H1 (cell line): ENCODE data around the gene PRR5L. TPM values are rescaled to one million over a fixed set of nuclear protein-coding genes. Genes with fewer than 3 reads are reported as not detected.

Experiments
- CTCF ChIA-PET: fragments of 300-600 bp; sonication (Branson Sonifier 250); formaldehyde crosslinking; loops from one replicate; lab custom pipeline; 2021; ENCODE audit not compliant: partially characterized antibody; lab: Charles Lee
- POLR2A ChIA-PET: fragments of 300-600 bp; sonication (Branson Sonifier 250); formaldehyde crosslinking; loops from one replicate; lab custom pipeline; 2021; ENCODE audit warnings: inconsistent platforms; ENCODE audit not compliant: partially characterized antibody; lab: Charles Lee
- DNase-seq, 2 experiments: peaks; one replicate each; pipeline versions ENCODE4 v3.0.0 to v3.0.0-alpha.2; 2010 to 2022; ENCODE audit warnings: low spot score in 2 of 2, low read depth in 1 of 2, mixed read lengths in 1 of 2
- FAIRE-seq: peaks from 2 replicates; lab custom pipeline; 2011; peaks lifted over from hg19 to GRCh38; lab: Jason Lieb, UNC
- H2AFZ ChIP-seq: 2 replicates; pipeline ENCODE4 v1.8.1; 2012; ENCODE audit warnings: low read length, inconsistent platforms
- H2AK5ac ChIP-seq: 2 replicates; pipeline ENCODE4 v1.6.1; 2013; ENCODE audit warnings: low read depth, low read length
- H2BK120ac ChIP-seq: replicated peaks from 2 replicates; pipeline ENCODE3; 2013; ENCODE audit warnings: low read depth, low read length, inconsistent platforms
- H2BK12ac ChIP-seq: 2 replicates; pipeline ENCODE4 v1.6.1; 2013; ENCODE audit warnings: low read depth, low read length
- H2BK15ac ChIP-seq: 2 replicates; pipeline ENCODE4 v1.6.1; 2013; ENCODE audit warnings: low read length
- H2BK20ac ChIP-seq: 2 replicates; pipeline ENCODE4 v1.6.1; 2013; ENCODE audit warnings: low read length
- H2BK5ac ChIP-seq: 2 replicates; pipeline ENCODE4 v1.6.1; 2013; ENCODE audit warnings: low read depth, low read length
- H3K14ac ChIP-seq: 2 replicates; pipeline ENCODE4 v1.6.1; 2013; ENCODE audit warnings: inconsistent platforms; ENCODE audit not compliant: insufficient read length
- H3K18ac ChIP-seq: 2 replicates; pipeline ENCODE4 v1.6.1; 2013; ENCODE audit warnings: low read length; ENCODE audit errors: extremely low read depth
- H3K23ac ChIP-seq: 2 replicates; pipeline ENCODE4 v1.6.1; 2013; ENCODE audit warnings: inconsistent platforms; ENCODE audit not compliant: insufficient read length
- H3K23me2 ChIP-seq: 2 replicates; pipeline ENCODE4 v1.6.1; 2013; ENCODE audit warnings: low read depth, low read length
- H3K27ac ChIP-seq: 2 replicates; pipeline ENCODE4 v1.6.1; 2011; ENCODE audit warnings: low read depth, low read length, inconsistent platforms
- H3K27me3 ChIP-seq, 4 experiments: replicated peaks in 1 of 4; 1 replicate in 1 of 4; 2 replicates in 3 of 4; pipeline versions ENCODE4 v1.6.1 to v1.8.1; 2011 to 2013; ENCODE audit warnings: low read length in 3 of 4, mild to moderate bottlenecking in 3 of 4, inconsistent platforms in 2 of 4, mixed read lengths in 2 of 4, moderate library complexity in 1 of 4; ENCODE audit not compliant: control insufficient read depth in 3 of 4, insufficient read depth in 3 of 4; ENCODE audit errors: extremely low read depth in 1 of 4
- H3K36me3 ChIP-seq, 4 experiments: 2 replicates each; pipeline versions ENCODE4 v1.6.1 to v1.8.1; 2011 to 2013; ENCODE audit warnings: mild to moderate bottlenecking in 4 of 4, low read length in 3 of 4, moderate library complexity in 2 of 4, control low read depth in 1 of 4, inconsistent platforms in 1 of 4; ENCODE audit not compliant: insufficient read depth in 4 of 4, control insufficient read depth in 2 of 4
- H3K4ac ChIP-seq: replicated peaks from 2 replicates; pipeline ENCODE3; 2013; ENCODE audit warnings: low read length, low read depth, mixed read lengths, inconsistent platforms; ENCODE audit not compliant: insufficient read length
- H3K4me1 ChIP-seq, 4 experiments: replicated peaks in 1 of 4; 1 replicate in 1 of 4; 2 replicates in 3 of 4; pipeline versions ENCODE4 v1.6.1 to v1.8.1; 2011 to 2013; ENCODE audit warnings: low read length in 3 of 4, inconsistent platforms in 2 of 4, mixed read lengths in 1 of 4; ENCODE audit not compliant: insufficient read depth in 4 of 4, control insufficient read depth in 3 of 4
- H3K4me2 ChIP-seq, 2 experiments: 2 replicates each; pipeline versions ENCODE4 v1.6.1 to v1.8.1; 2011 to 2013; ENCODE audit warnings: low read depth in 2 of 2, low read length in 2 of 2, control low read depth in 1 of 2, inconsistent platforms in 1 of 2, mild to moderate bottlenecking in 1 of 2; ENCODE audit not compliant: insufficient read depth in 1 of 2
- H3K4me3 ChIP-seq, 4 experiments: fragments of 200-600, 300-600 bp in 1 of 4; sonication (generic), shearing (Covaris generic), sonication (Bioruptor Twin) in 1 of 4; 2 replicates each; pipeline versions ENCODE4 v1.5.1 to v1.8.1; 2011 to 2016; ENCODE audit warnings: low read length in 4 of 4, low read depth in 3 of 4, control low read depth in 2 of 4, inconsistent platforms in 2 of 4, mild to moderate bottlenecking in 2 of 4, mixed read lengths in 1 of 4, moderate library complexity in 1 of 4; ENCODE audit not compliant: insufficient read depth in 2 of 4; ENCODE audit errors: extremely low read depth in 1 of 4
- H3K56ac ChIP-seq: replicated peaks from 2 replicates; pipeline ENCODE3; 2013; ENCODE audit warnings: low read depth, mild to moderate bottlenecking, mixed read lengths, low read length, inconsistent platforms; ENCODE audit not compliant: insufficient read length
- H3K79me1 ChIP-seq: 2 replicates; pipeline ENCODE4 v1.6.1; 2013; ENCODE audit warnings: low read depth, low read length, control low read depth
- H3K79me2 ChIP-seq, 2 experiments: 2 replicates each; pipeline versions ENCODE4 v1.6.1 to v1.8.1; 2012 to 2013; ENCODE audit warnings: low read length in 2 of 2, mild to moderate bottlenecking in 2 of 2, inconsistent platforms in 1 of 2; ENCODE audit not compliant: insufficient read depth in 2 of 2, control insufficient read depth in 1 of 2
- H3K9ac ChIP-seq, 4 experiments: replicated peaks in 1 of 4; 1 replicate in 1 of 4; 2 replicates in 3 of 4; pipeline versions ENCODE4 v1.6.1 to v1.8.1; 2011 to 2013; ENCODE audit warnings: low read depth in 3 of 4, low read length in 3 of 4, control low read depth in 2 of 4, mild to moderate bottlenecking in 2 of 4, moderate library complexity in 2 of 4, inconsistent platforms in 1 of 4; ENCODE audit errors: extremely low read depth in 1 of 4
- H3K9me3 ChIP-seq, 2 experiments: 2 replicates each; pipeline versions ENCODE4 v1.6.1 to v1.8.1; 2012 to 2013; ENCODE audit warnings: mild to moderate bottlenecking in 2 of 2, moderate library complexity in 2 of 2, control low read depth in 1 of 2, inconsistent platforms in 1 of 2, low read depth in 1 of 2, low read length in 1 of 2, mixed read lengths in 1 of 2; ENCODE audit not compliant: insufficient read depth in 2 of 2
- H4K20me1 ChIP-seq, 2 experiments: replicated peaks in 1 of 2; 2 replicates each; pipeline versions ENCODE3 to v1.8.1; 2011 to 2013; ENCODE audit warnings: inconsistent platforms in 2 of 2, low read length in 2 of 2, mild to moderate bottlenecking in 1 of 2; ENCODE audit not compliant: insufficient read depth in 2 of 2, control insufficient read depth in 1 of 2
- H4K5ac ChIP-seq: 2 replicates; pipeline ENCODE4 v1.6.1; 2013; ENCODE audit warnings: low read length, low read depth, mixed read lengths, inconsistent platforms; ENCODE audit not compliant: insufficient read length
- H4K8ac ChIP-seq: 2 replicates; pipeline ENCODE4 v1.8.0; 2013; ENCODE audit warnings: mild to moderate bottlenecking, moderate library complexity, low read length, inconsistent platforms; ENCODE audit not compliant: insufficient read depth; ENCODE audit errors: extremely low read depth
- H4K91ac ChIP-seq: replicated peaks from 2 replicates; pipeline ENCODE3; 2013; ENCODE audit warnings: low read length, mixed read lengths, inconsistent platforms; ENCODE audit not compliant: insufficient read length
- ATF2 ChIP-seq: IDR thresholded peaks from 2 replicates; pipeline ENCODE4 v1.6.1; 2012; ENCODE audit warnings: low read length, inconsistent platforms
- ATF3 ChIP-seq: IDR thresholded peaks from 2 replicates; pipeline ENCODE4 v1.6.1; 2011; ENCODE audit warnings: low read depth, mild to moderate bottlenecking, low read length; ENCODE audit not compliant: insufficient read depth
- JUND ChIP-seq: IDR thresholded peaks from 2 replicates; pipeline ENCODE4 v1.6.1; 2011; ENCODE audit warnings: mild to moderate bottlenecking, improper control_type of control experiment, low read length
- PHF8 ChIP-seq: fragments of 200-600 bp; sonication (generic); conservative IDR thresholded peaks from 2 replicates; pipeline ENCODE4 v1.7.1; 2012; ENCODE audit warnings: low read depth, mild to moderate bottlenecking, inconsistent platforms, low read length, moderate library complexity
- POLR2A ChIP-seq, 2 experiments: IDR thresholded peaks; 1 replicate in 1 of 2; 2 replicates in 1 of 2; pipeline ENCODE4 v1.6.1; 2011; ENCODE audit warnings: low read depth in 2 of 2, low read length in 2 of 2, mild to moderate bottlenecking in 2 of 2; ENCODE audit errors: control extremely low read depth in 1 of 2
- SP4 ChIP-seq: IDR thresholded peaks from 2 replicates; pipeline ENCODE4 v1.6.1; 2012; ENCODE audit warnings: low read length, inconsistent platforms
- SUZ12 ChIP-seq: fragments of 200-600 bp; sonication (generic); IDR thresholded peaks from 2 replicates; pipeline ENCODE4 v1.6.1; 2012; ENCODE audit warnings: mild to moderate bottlenecking, inconsistent platforms, low read length, moderate library complexity, mixed read lengths
- YY1 ChIP-seq: IDR thresholded peaks from 2 replicates; pipeline ENCODE4 v1.6.1; 2011; ENCODE audit warnings: low read depth, mild to moderate bottlenecking, low read length
- WGBS, 2 experiments: shearing (Covaris generic) in 1 of 2; methylation state at CpG; one replicate each; pipeline versions ENCODE4 v1.1.6 to v1.1.7; 2013 to 2015; ENCODE audit warnings: low lambda C conversion rate in 2 of 2, mixed read lengths in 2 of 2, inconsistent platforms in 1 of 2, low coverage in 1 of 2, missing lambda C conversion rate in 1 of 2; ENCODE audit not compliant: insufficient replicate concordance in 2 of 2, insufficient coverage in 1 of 2, insufficient read length in 1 of 2; ENCODE audit errors: extremely low coverage in 1 of 2, missing lambda C conversion rate in 1 of 2; 5-methylcytosine and 5-hydroxymethylcytosine counted together
- polyA plus RNA-seq, 7 experiments: library from polyadenylated mRNA; depleted of rRNA in 3 of 7; stranded (reverse) in 5 of 7; unstranded in 2 of 7; fragments of >200 nt in 5 of 7; fragments of 200-250 nt in 2 of 7; gene quantifications; 1 replicate in 5 of 7; 2 replicates in 1 of 7; 4 replicates in 1 of 7; pipeline versions ENCODE4 v1.2.1 to v1.2.3, GENCODE V29; 2011 to 2013; ENCODE audit warnings: missing spikeins in 2 of 7, mixed read lengths in 2 of 7
- total RNA-seq: library from RNA; stranded (reverse); fragmentation: NEBNext Ultra II Directional; extraction: Animal tissue kit (Norgen Biotek cat#: 25700); gene quantifications from 2 replicates; pipeline ENCODE4 v1.2.1, GENCODE V29; 2021

PRR5L gene
- total and polyA plus RNA-seq, 2 of the 8 experiments (the other 6 are each of a cell fraction or from before 2014, with no cell fraction given): 6.6 to 10.1 TPM

- Histone ChIP-seq H2BK15ac (no peak overlapping the region), H3K79me1 (no peaks in the 10 kb centered on the region), H3K4me1 (peaks cover 0 to 5% (median 0%) of the 10 kb centered on the region in 4 experiments; a peak in 1 of 7 replicates), H3K18ac (no peak overlapping the region), H4K8ac (no peak overlapping the region), H2BK12ac (no peak overlapping the region), H3K9me3 (no peaks in the 10 kb centered on the region), H3K4ac (no peak overlapping the region), H3K79me2 (no peaks in the 10 kb centered on the region), H2BK5ac (no peak overlapping the region), H3K4me2 (no peak overlapping the region), H3K27ac (no peak overlapping the region), H3K23ac (no peak overlapping the region), H3K23me2 (peaks cover 3% of the 10 kb centered on the region; the same call in 1 of the 2 replicates), H3K9ac (no peak overlapping the region), H3K36me3 (no peaks in the 10 kb centered on the region), H4K20me1 (peaks cover 0 to 2% of the 10 kb centered on the region in 2 experiments), H3K27me3 (no peaks in the 10 kb centered on the region), H2AK5ac (no peak overlapping the region), H4K91ac (no peak overlapping the region), H3K14ac (no peak overlapping the region), H2BK120ac (no peak overlapping the region), H3K56ac (no peak overlapping the region), H3K4me3 (no peak overlapping the region), H2BK20ac (no peak overlapping the region), H4K5ac (no peak overlapping the region), H2AFZ (no peak overlapping the region)
- WGBS, 2 experiments: 88% methylated on average over 7 of the region's 7 CpGs; no CpG with 5 or more reads in 1 of the 2 experiments
- ChIA-PET POLR2A (no interaction called here), CTCF (interaction anchor here (1.0 to 1.2 kb wide), 3 partner anchors 10 to 130 kb away, joined by 3 to 4 read pairs (median 4); no protein-coding TSS in a partner anchor)
- FAIRE-seq (no peak), DNase-seq (no peak)
- TF ChIP-seq YY1 (no peak), ATF2 (no peak), SUZ12 (no peak), POLR2A (IDR thresholded peaks at IDR 0.05; ENCODE audit: control extremely low read depth in 1 of 2, low read depth in 2 of 2, low read length in 2 of 2) (no peak), ATF3 (no peak), PHF8 (no peak), JUND (no peak), SP4 (no peak)
These were observed 49.5 kb downstream of the PRR5L start for GRCh38 chr11:36345535-36346141.
